HG02642 (cell line): ENCODE results near the gene YWHAG.
"Not testable (repeated sequence)": the region's sequence is repeated elsewhere in the genome, so short reads cannot be mapped to it uniquely, and the experiment has no call there.

Experiments
- ATAC-seq: cut with Tn5 transposase; IDR thresholded peaks from one replicate; pipeline ENCODE4 v1.9.1; 2021; ENCODE audit warnings: mild to moderate bottlenecking; ENCODE audit not compliant: unreplicated experiment, poor library complexity

The YWHAG gene

DNA sequence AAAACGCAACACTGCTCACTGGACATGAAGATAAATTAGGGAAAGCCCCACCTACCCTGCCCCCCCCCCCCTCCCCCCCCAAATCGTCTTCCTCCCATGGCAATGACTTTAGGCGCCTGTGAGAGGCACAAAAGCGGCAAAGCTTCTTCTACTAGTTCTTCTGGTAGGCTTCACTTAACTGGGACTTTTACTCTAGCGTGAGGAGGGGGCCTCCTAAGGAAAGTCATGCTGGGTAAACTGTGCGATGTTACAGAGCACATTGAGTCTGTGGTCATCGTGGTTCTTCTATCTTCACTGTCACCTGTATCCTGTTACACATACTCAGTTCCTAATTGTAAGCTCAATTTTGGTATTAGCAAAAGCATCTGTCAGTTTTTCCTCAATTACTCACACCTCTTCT, 31.2 kb downstream of the YWHAG start:
- ATAC-seq: no peak

- ATAC-seq: no peak
These were observed 32.1 kb downstream of the YWHAG start for GRCh38 chr7:76326646-76327233.

DNA sequence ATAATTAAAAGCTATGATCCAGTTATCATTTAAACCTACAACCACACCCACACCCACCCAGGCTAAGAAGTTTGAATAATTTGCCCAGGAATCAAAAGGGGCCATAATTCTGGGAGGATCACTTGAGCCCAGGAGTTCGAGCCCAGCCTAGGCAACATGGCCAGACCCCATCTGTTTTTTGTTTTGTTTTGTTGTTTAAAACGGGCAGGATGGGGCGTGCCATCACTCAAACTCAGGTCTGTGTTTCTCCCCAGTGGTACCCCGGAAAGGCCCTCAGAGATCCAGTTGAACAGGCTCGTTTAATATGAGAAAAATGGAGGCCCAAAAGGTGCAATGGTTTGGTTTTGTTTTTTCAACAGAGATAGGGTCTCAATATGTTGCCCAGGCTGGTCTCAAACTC, 33.0 kb downstream of the YWHAG start:
- ATAC-seq: no peak

DNA sequence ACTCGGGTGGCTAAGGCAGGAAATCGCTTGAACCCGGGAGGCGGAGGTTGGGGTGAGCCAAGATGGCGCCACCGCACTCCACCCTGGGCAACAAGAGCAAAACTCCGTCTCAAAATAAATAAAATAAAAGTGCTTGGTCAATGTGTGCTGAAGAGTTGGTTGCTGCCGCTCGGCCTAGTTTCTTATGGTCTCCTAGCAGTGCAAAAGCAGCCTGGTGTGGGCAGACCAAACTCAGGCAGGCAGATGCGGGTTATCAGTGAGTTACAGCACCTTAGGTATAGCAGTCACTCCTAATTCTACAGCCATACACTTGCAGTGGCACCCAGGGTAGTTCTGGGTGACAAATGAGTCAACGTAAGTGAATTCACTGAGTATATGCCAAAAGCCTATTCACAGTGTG, 33.7 kb downstream of the YWHAG start:
- no peak for ATAC-seq

DNA sequence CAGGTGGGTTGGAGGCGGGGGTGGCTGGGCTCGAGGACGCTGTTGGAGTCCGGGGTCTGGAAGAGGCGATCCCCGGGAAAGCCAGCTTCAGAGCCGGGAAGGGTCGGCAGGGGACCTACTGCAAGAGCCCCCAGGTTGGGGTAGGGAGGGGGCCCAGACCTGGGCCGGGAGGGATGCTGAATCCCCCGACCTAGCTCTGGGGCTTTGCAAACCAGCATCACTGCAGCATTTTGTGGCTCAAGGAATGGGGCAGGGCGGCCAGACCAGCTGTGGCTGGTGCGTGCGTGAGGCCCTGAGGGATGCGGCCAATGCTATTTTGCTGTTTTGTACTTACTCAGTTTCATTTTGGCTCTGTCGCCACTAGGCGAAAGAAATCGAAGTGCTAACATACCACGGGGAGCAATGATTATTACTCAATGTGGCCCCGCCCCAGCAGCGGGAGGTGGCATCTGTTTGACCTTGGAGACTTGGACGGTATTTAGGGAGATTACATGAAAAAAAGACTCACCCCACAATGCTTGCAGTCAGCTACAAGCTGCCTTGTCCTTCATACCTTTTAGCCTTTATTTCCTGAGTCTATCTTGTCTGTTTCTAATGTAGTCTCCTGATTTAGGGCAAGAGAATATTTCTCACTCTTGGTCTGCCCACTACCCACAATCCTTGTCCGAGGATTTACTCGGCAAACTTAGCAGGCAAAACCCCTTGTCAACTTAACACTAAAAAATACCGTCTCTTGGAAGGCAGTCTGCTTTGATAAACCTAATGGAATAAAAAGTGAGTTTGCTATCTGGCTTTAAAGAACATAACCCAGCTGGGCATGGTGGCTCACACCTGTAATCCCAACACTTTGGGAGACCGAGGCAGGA, 40.1 kb downstream of the YWHAG start:
- peak; percentile 44 for ATAC-seq

DNA sequence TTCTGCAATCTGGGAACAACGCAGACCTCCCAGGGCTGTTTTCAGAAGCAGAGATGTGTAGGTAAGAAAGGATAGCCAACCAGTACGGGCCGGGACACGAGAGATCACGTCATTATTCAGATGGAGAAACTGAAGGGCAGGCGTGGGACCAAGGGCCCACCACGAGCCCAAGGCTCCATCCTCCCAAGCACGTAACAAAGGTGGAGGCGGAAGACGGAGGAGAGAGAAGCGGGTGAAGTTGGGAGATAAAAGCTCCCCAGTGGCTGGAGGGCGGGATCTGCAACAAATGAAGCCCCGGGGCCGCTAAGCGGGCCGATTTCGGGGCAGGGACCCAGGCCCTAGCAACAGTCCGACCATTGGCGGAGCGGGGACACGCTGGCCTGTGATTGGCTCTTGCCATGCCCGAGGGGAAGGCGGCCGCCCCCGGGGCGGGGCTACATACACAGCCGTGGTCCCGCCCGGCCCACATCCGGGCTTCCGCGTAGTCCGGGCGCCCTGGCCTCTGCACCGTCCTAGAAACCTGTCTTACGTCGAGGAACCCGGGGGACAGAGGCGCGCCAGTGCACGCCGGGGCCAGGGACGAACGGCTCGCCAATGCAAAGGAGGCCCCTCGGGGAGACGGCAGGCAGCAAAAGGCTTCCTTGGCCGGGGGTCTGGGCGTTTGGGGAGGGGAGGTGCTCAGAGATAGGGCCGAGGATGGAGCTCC, 40.9 kb downstream of the YWHAG start:
- ATAC-seq: peak; percentile 93

- no peak for ATAC-seq
These were observed 41.6 kb downstream of the YWHAG start for GRCh38 chr7:76316984-76317781.

GRCh38 chr7:76315364-76315763, 43.4 kb downstream of the YWHAG start:
- no peak for ATAC-seq

DNA sequence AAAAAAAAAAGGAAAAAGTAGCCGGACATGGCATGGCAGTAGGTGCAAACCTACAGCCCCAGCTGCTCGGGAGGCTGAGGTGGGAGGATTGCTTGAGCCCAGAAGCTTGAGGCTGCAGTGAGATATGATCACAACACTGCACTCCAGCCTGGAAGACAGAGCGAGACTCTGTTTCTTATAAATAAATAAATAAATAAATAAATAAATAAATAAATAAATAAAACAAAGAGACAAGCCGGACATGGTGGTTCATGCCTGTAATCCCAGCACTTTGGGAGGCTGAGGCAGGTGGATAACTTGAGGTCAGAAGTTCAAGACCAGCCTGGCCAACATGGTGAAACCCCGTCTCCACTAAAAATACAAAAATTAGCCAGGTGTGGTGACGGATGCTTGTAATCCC, 44.1 kb downstream of the YWHAG start:
- not testable (repeated sequence) for ATAC-seq

GRCh38 chr7:76314042-76314721, 44.6 kb downstream of the YWHAG start:
- ATAC-seq: peak; percentile 37

DNA sequence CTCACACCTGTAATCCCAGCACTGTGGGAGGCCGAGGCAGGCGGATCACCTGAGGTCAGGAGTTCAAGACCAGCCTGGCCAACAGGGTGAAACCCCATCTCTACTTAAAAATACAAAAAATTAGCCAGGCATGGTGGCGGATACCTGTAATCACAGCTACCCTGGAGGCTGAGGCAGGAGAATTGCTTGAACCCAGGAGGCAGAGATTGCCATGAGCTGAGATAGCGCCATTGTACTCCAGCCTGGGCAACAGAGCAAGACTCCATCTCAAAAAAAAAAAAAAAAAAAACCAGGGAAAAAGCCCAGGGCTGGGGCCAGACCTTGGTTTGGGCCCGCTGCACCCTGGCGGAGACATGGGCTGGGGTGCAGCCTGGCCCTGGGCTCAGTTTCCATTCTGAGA, 47.0 kb downstream of the YWHAG start:
- ATAC-seq: not testable (repeated sequence)

DNA sequence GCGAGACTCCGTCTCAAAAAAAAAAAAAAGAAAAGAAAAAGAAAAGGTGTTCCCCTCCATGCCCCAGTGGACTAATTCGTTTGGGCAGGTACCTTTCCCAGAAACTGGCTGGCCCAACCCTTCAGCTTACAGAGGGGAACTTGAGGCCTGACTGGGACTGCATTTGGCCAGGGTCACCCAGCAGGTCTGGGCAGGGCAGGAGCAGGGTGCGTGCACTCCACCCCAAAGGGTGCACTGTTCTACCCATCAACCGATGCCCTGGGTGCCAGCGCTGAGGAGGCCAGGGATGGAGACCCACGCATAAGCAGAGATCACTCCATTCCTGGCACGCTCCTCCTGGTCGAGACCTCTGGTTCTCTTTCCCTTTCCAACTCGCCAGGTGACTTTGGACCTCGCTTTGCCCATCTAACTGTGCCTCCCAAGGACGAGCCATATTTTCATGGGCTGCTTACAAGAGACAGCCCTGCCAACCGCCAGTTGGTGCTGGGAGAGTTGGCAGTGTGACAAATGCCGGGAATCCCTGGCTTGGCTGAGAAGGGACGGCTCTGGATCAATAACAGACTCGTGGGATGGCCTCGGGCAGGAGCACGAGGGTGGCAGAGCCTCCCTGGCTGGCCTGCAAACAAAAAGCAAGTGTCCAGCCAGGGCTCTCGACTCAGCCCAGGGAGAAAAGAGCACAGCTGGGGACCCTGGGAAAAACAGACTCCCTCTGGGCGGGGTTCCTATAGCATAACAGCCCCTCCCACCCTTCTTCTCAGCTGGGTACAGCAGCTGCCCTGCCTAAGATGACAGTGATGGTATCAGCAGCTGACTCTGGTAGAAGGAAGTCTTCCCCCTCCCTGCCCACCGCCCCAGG, 48.5 kb downstream of the YWHAG start:
- ATAC-seq: no peak

DNA sequence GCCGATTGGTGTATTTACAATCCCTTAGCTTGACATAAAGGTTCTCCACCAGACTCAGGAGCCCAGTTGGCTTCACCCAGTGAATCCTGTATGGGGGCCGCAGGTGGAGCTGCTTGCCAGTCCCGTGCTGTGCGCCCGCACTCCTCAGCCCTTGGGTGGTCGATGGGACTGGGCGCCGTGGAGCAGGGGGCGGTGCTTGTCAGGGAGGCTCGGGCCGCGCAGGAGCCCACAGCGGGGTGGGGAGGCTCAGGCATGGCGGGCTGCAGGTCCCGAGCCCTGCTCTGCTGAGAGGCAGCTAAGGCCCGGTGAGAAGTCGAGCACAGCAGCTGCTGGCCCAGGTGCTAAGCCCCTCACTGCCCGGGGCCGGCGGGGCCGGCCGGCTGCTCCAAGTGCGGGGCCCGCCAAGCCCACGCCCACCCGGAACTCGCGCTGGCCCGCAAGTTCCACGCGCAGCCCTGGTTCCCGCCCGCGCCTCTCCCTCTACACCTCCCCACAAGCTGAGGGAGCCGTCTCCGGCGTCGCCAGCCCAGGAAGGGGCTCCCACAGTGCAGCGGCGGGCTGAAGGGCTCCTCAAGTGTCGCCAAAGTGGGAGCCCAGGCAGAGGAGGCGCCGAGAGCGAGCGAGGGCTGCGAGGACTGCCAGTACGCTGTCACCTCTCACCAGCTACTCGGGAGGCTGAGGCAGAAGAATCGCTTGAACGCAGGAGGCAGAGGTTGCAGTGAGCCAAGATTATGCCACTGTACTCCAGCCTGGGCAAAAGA, 49.3 kb downstream of the YWHAG start:
- ATAC-seq: not testable (repeated sequence)

- ATAC-seq: not testable (repeated sequence)
These were observed 49.9 kb downstream of the YWHAG start for GRCh38 chr7:76308874-76309273.

- no peak for ATAC-seq
These were observed 53.9 kb downstream of the YWHAG start for GRCh38 chr7:76304888-76305375.

DNA sequence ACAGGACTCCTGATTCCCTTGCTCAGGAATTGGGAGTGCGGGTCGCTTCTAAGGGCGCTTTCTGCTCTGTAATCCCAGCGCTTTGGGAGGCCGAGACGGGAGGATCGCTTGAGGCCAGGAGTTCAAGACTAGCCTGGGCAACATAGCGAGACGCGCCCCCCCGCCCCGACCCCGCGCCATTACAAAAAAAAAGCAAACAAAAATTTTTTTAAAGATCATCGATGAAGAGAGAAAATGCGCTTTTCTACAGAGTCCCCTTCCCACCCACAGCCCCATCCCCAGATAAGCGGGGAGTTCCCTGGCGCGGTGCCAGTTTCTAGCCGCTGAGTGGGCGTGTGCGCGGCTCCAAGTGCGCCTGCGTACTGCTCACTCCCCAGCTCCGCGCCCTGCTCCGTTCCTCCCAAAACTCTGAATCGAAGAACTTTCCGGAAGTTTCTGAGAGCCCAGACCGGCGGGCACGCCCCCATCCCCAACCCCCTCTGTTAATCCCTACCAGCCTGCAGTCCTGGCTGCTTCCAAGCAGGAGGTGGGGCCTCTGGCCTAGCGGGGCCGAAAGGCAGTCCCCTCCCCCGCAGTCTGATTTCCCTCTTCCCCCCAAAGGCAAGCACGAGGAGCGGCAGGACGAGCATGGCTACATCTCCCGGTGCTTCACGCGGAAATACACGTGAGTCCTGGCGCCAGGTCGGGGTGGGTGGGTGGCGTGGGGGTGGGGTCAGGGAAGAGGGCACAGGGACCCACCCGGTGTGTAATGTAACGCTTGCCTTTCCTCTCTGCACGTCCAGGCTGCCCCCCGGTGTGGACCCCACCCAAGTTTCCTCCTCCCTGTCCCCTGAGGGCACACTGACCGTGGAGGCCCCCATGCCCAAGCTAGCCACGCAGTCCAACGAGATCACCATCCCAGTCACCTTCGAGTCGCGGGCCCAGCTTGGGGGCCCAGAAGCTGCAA, 55.3 kb downstream of the YWHAG start:
- ATAC-seq: peak; percentile 47
